Fibroblast of lung (primary cell): ENCODE results near the gene CCDC69. TPM values are rescaled to one million over a fixed set of nuclear protein-coding genes. Genes with fewer than 3 reads are reported as not detected.

Experiments used
- DNase-seq, 2 donors: peaks; one replicate each; pipeline versions ENCODE4 v3.0.0 to v3.0.0-alpha.2; 2010; ENCODE audit warnings: low read depth in 2 of 2
- H2AFZ ChIP-seq: 2 replicates; pipeline ENCODE4 v1.5.1; 2012; ENCODE audit warnings: low read length, control low read depth, inconsistent platforms
- H3K27ac ChIP-seq: 2 replicates; pipeline ENCODE4 v1.5.1; 2011; ENCODE audit warnings: low read length, control low read depth; ENCODE audit not compliant: insufficient read depth
- H3K27me3 ChIP-seq: 2 replicates; pipeline ENCODE4 v1.5.1; 2011; ENCODE audit warnings: mild to moderate bottlenecking, low read length; ENCODE audit not compliant: control insufficient read depth, insufficient read depth
- H3K36me3 ChIP-seq: 2 replicates; pipeline ENCODE4 v1.5.1; 2011; ENCODE audit warnings: low read length; ENCODE audit not compliant: control insufficient read depth, insufficient read depth
- H3K4me1 ChIP-seq: 2 replicates; pipeline ENCODE4 v1.5.1; 2011; ENCODE audit warnings: low read length; ENCODE audit not compliant: control insufficient read depth, insufficient read depth; ENCODE audit errors: extremely low read depth
- H3K4me2 ChIP-seq: 2 replicates; pipeline ENCODE4 v1.5.1; 2011; ENCODE audit warnings: low read length, control low read depth; ENCODE audit not compliant: insufficient read depth; ENCODE audit errors: extremely low read depth
- H3K4me3 ChIP-seq, 4 experiments: fragments of 200-600 bp in 1 of 4; sonication (generic) in 1 of 4; replicated peaks in 1 of 4; 2 replicates each; pipeline ENCODE4 v1.5.1; 2011 to 2016; ENCODE audit warnings: low read length in 4 of 4, low read depth in 3 of 4, mild to moderate bottlenecking in 3 of 4, control low read depth in 2 of 4, inconsistent platforms in 1 of 4, mixed read lengths in 1 of 4; ENCODE audit not compliant: insufficient read depth in 1 of 4; ENCODE audit errors: control extremely low read depth in 1 of 4
- H3K79me2 ChIP-seq: 2 replicates; pipeline ENCODE4 v1.5.1; 2012; ENCODE audit warnings: mild to moderate bottlenecking, low read length, inconsistent platforms; ENCODE audit not compliant: control insufficient read depth, insufficient read depth
- H3K9ac ChIP-seq: 2 replicates; pipeline ENCODE4 v1.5.1; 2011; ENCODE audit warnings: mild to moderate bottlenecking, low read length, control low read depth; ENCODE audit not compliant: insufficient read depth
- H3K9me3 ChIP-seq: 2 replicates; pipeline ENCODE4 v1.5.1; 2012; ENCODE audit warnings: low read depth, low read length; ENCODE audit not compliant: control insufficient read depth, insufficient read depth
- H4K20me1 ChIP-seq: 2 replicates; pipeline ENCODE4 v1.5.1; 2011; ENCODE audit warnings: low read length; ENCODE audit not compliant: control insufficient read depth, insufficient read depth; ENCODE audit errors: extremely low read depth
- EZH2 ChIP-seq: IDR thresholded peaks from 2 replicates; pipeline ENCODE4 v1.5.1; 2012; ENCODE audit warnings: low read length, control low read depth, mild to moderate bottlenecking; ENCODE audit errors: missing control alignments
- polyA plus RNA-seq, 2 donors: library from polyadenylated mRNA; depleted of rRNA in 1 of 2; stranded (reverse) in 1 of 2; unstranded in 1 of 2; fragments of >200 nt; gene quantifications; 2 replicates each; pipeline ENCODE4 v1.2.1, GENCODE V29; 2011 to 2012; ENCODE audit warnings: missing spikeins in 1 of 2
- total RNA-seq: library from RNA; depleted of rRNA; stranded (reverse); fragments of >200 nt; gene quantifications from 2 replicates; pipeline ENCODE4 v1.2.1, GENCODE V29; 2014
- TF ChIP-seq, protein P1 (sequence below), 2 donors: IDR thresholded peaks in 1 of 2; conservative IDR thresholded peaks in 1 of 2; 1 replicate in 1 of 2; 2 replicates in 1 of 2; pipeline ENCODE4 v1.5.1; 2011 to 2012; ENCODE audit warnings: low read length in 2 of 2, control low read depth in 1 of 2, inconsistent platforms in 1 of 2, low read depth in 1 of 2, mild to moderate bottlenecking in 1 of 2

CCDC69 gene
- total and polyA plus RNA-seq, 2 donors (not counting 1 experiment from before 2014, with no cell fraction given), result 1.5 to 4.0 TPM

DNA sequence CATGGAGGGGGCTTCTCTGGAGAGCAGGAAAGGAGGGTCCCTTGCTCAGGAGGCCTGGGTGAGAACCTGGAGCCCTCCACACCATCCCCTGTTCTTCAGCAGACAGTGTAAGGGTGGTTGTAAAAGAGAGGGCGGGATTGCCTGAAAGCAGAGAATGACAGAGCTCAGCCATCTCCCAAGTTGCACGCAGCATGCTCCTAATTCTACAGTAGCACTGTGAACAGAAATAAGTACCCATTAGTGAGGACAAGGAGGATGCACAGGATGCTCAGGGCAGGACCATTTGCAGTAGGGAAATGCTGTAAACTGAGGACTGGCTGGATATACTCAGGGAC lies 8.4 kb downstream of the CCDC69 start:
- TF ChIP-seq, protein P1, sequence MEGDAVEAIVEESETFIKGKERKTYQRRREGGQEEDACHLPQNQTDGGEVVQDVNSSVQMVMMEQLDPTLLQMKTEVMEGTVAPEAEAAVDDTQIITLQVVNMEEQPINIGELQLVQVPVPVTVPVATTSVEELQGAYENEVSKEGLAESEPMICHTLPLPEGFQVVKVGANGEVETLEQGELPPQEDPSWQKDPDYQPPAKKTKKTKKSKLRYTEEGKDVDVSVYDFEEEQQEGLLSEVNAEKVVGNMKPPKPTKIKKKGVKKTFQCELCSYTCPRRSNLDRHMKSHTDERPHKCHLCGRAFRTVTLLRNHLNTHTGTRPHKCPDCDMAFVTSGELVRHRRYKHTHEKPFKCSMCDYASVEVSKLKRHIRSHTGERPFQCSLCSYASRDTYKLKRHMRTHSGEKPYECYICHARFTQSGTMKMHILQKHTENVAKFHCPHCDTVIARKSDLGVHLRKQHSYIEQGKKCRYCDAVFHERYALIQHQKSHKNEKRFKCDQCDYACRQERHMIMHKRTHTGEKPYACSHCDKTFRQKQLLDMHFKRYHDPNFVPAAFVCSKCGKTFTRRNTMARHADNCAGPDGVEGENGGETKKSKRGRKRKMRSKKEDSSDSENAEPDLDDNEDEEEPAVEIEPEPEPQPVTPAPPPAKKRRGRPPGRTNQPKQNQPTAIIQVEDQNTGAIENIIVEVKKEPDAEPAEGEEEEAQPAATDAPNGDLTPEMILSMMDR (conservative IDR thresholded peaks at IDR 0.05 in 1 of 2, IDR thresholded peaks at IDR 0.05 in 1 of 2; ENCODE audit: low read depth in 1 of 2, low read length in 2 of 2), result no peak
- no peak for TF ChIP-seq EZH2
- Histone ChIP-seq H3K9me3 (no peaks in the 10 kb centered on the region), H3K4me1 (no peaks in the 10 kb centered on the region), H3K9ac (no peak overlapping the region), H3K27ac (no peak overlapping the region), H3K27me3 (no peaks in the 10 kb centered on the region), H4K20me1 (no peaks in the 10 kb centered on the region), H3K36me3 (no peaks in the 10 kb centered on the region), H3K4me3 (no peak overlapping the region), H3K4me2 (no peak overlapping the region), H3K79me2 (no peaks in the 10 kb centered on the region), H2AFZ (no peak overlapping the region)
- no peak for DNase-seq

DNA sequence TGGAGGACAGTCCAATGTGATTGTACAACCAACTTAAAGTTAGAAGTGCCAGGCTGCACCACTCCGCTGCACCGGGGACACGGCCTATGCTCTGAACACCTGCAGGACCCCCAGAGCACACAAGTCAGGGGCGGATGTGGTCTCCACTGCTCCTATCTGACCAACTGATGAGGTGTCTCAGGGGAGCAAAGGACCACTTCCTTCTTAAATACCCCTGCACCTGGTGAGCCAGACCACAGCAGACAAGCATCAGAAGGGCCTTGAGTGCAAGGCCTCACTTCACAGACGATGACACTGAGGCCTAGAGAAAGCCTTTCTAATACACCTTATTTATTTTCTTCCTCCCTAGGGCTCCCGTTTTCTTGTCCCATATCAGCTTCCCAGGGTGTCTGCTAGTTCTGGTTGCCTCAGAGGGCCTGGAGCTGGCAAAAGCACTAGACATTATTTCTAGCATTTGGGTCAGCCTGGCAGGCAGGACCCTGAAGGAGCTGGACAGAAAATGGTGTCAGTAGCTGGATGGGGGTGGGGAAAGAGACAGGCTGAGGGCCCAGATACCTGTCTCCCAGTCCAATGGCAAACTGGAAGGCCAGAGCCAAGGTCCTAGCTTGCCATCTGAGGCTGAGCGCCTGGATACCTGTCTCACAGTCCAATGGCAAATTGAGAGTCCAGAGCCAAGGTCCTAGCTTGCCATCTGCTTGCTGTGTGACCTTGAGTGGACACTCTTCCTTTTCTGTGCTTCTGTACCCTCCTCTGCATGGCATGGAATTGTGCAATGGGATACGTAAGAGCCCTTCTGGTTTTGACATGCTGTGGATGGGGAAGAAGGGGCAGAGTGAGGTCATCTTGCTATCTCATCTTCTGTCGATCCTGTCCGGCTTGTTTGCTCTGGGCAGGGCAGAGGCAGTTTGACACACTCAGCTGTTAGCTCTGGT lies 9.0 kb downstream of the CCDC69 start:
- H3K27ac ChIP-seq, result no peak overlapping the region
- H4K20me1 ChIP-seq, result no peaks in the 10 kb centered on the region
- no peak for DNase-seq
- no peaks in the 10 kb centered on the region for H3K79me2 ChIP-seq
- no peaks in the 10 kb centered on the region for H3K4me1 ChIP-seq
- H3K36me3 ChIP-seq, result no peaks in the 10 kb centered on the region
- TF ChIP-seq, protein P1 (conservative IDR thresholded peaks at IDR 0.05 in 1 of 2, IDR thresholded peaks at IDR 0.05 in 1 of 2; ENCODE audit: low read depth in 1 of 2, low read length in 2 of 2), result no peak
- no peak for TF ChIP-seq EZH2
- H3K9me3 ChIP-seq, result no peaks in the 10 kb centered on the region
- H3K4me2 ChIP-seq, result no peak overlapping the region
- H3K4me3 ChIP-seq, result no peak overlapping the region
- H3K27me3 ChIP-seq, result no peaks in the 10 kb centered on the region
- no peak overlapping the region for H3K9ac ChIP-seq
- H2AFZ ChIP-seq, result no peak overlapping the region

DNA sequence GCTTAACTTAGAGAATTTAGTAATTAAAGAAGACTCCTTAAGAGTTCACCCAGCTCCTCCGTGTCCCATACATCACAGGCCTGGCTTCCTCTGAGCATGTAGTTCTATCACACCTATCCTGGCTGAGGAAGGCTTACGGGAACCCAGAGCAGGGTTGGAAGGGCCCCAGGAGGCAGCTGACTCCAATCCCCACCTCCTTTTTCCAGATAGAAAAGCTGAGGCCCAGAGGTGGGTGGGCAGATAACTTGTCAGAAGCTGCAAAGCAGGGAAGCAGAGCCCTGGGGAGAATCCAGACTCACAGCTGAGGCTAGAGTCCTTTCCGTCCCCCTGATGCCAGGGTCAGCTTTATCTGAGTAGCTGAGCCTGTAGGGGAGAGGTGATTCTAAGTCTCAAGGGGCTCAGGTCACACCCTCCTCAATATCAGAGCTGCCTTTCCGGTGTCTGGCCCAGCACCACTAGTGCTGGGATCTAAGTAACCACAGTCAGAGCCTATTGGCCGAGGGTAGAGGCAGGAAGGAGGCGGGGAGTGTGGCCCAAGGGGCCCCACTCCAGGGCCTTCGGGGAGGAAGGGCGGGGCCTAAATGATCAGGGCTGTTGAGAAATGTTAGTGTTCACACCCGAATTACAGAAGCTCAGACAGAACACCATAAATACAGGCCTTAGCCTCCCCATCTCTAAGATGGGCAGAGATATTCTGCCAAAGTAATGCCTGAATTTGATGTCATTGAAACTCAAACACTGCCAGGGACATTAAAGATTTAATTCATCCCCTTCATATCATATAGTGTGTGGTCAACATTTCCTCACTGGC lies 9.9 kb downstream of the CCDC69 start:
- no peak for TF ChIP-seq EZH2
- TF ChIP-seq, protein P1 (conservative IDR thresholded peaks at IDR 0.05 in 1 of 2, IDR thresholded peaks at IDR 0.05 in 1 of 2; ENCODE audit: low read depth in 1 of 2, low read length in 2 of 2), result no peak
- H2AFZ ChIP-seq, result no peak overlapping the region
- no peaks in the 10 kb centered on the region for H3K9me3 ChIP-seq
- no peak overlapping the region for H3K4me2 ChIP-seq
- no peak overlapping the region for H3K4me3 ChIP-seq
- no peak overlapping the region for H3K27ac ChIP-seq
- H4K20me1 ChIP-seq, result no peaks in the 10 kb centered on the region
- no peak overlapping the region for H3K9ac ChIP-seq
- H3K4me1 ChIP-seq, result no peaks in the 10 kb centered on the region
- DNase-seq, result peak; percentile 17 to 53
- no peaks in the 10 kb centered on the region for H3K36me3 ChIP-seq
- no peaks in the 10 kb centered on the region for H3K79me2 ChIP-seq
- no peaks in the 10 kb centered on the region for H3K27me3 ChIP-seq
